Type B pancreatic cell (in vitro differentiated cells): ENCODE measurements around the gene ARID1A. TPM values are rescaled to one million over a fixed set of nuclear protein-coding genes. Genes with fewer than 3 reads are reported as not detected.
A peak's percentile ranks its signal among the peaks of the same experiment; 100 is the strongest.
"Not testable (repeated sequence)": the region's sequence is repeated elsewhere in the genome, so short reads cannot be mapped to it uniquely, and the experiment has no call there.

Source experiments
- DNase-seq: peaks from one replicate; pipeline ENCODE4 v3.0.0; 2021; ENCODE audit warnings: mixed read lengths; ENCODE audit not compliant: unreplicated experiment; ENCODE audit errors: extremely low spot score
- H3K27ac Mint-ChIP-seq: 2 replicates; pipeline ENCODE4 v1.8.0; 2021; ENCODE audit warnings: mild to moderate bottlenecking, mixed read lengths
- H3K27me3 Mint-ChIP-seq: 2 replicates; pipeline ENCODE4 v1.8.0; 2021; ENCODE audit warnings: mixed read lengths
- H3K36me3 Mint-ChIP-seq: 2 replicates; pipeline ENCODE4 v1.8.0; 2021; ENCODE audit warnings: mixed read lengths
- H3K4me1 Mint-ChIP-seq: one replicate; pipeline ENCODE4 v1.8.0; 2021; ENCODE audit warnings: mixed read lengths; ENCODE audit not compliant: unreplicated experiment
- H3K4me3 Mint-ChIP-seq: 2 replicates; pipeline ENCODE4 v1.8.0; 2021; ENCODE audit warnings: mild to moderate bottlenecking, mixed read lengths
- H3K9me3 Mint-ChIP-seq: 2 replicates; pipeline ENCODE4 v1.8.0; 2021; ENCODE audit warnings: mixed read lengths
- CTCF ChIP-seq: fragments of 200-600 bp; sonication (generic); conservative IDR thresholded peaks from 2 replicates; pipeline ENCODE4 v1.5.0; 2021; ENCODE audit warnings: antibody characterized with exemption, mild to moderate bottlenecking
- total RNA-seq: library from RNA; stranded (reverse); gene quantifications from 2 replicates; pipeline ENCODE4 v1.2.1, GENCODE V29; 2021; ENCODE audit warnings: low replicate concordance

ARID1A gene
- total RNA-seq, 1 donor from 2014 or later: 121 TPM

- H3K4me1 Mint-ChIP-seq, H3K27me3 Mint-ChIP-seq, H3K36me3 Mint-ChIP-seq, DNase-seq, H3K9me3 Mint-ChIP-seq, H3K4me3 Mint-ChIP-seq: not testable (repeated sequence)
- peak; percentile 85 for TF ChIP-seq CTCF
- H3K27ac Mint-ChIP-seq: peak overlapping the region; percentile 39
These were observed 114.3 kb downstream of the ARID1A start for GRCh38 chr1:26810105-26810504.

GRCh38 chr1:26811057-26811456, 115.2 kb downstream of the ARID1A start:
- Mint-ChIP-seq H3K27ac (no peak overlapping the region), H3K9me3 (no peaks in the 10 kb centered on the region), H3K4me1 (no peaks in the 10 kb centered on the region), H3K36me3 (no peaks in the 10 kb centered on the region), H3K27me3 (no peaks in the 10 kb centered on the region), H3K4me3 (no peak overlapping the region)
- no peak for TF ChIP-seq CTCF
- DNase-seq: no peak

- Mint-ChIP-seq H3K36me3 (no peaks in the 10 kb centered on the region), H3K27ac (peak overlapping the region; percentile 34), H3K4me3 (no peak overlapping the region), H3K9me3 (no peaks in the 10 kb centered on the region), H3K4me1 (no peaks in the 10 kb centered on the region), H3K27me3 (no peaks in the 10 kb centered on the region)
- TF ChIP-seq CTCF: no peak
- no peak for DNase-seq
These were observed 115.9 kb downstream of the ARID1A start for GRCh38 chr1:26811708-26812107.

- Mint-ChIP-seq H3K4me3 (no peak overlapping the region), H3K4me1 (no peaks in the 10 kb centered on the region), H3K27ac (no peak overlapping the region), H3K9me3 (no peaks in the 10 kb centered on the region), H3K36me3 (no peaks in the 10 kb centered on the region), H3K27me3 (no peaks in the 10 kb centered on the region)
- TF ChIP-seq CTCF: no peak
- DNase-seq: no peak
These were observed 118.6 kb downstream of the ARID1A start for GRCh38 chr1:26814377-26814776.

GRCh38 chr1:26814893-26815292, 119.1 kb downstream of the ARID1A start:
- Mint-ChIP-seq H3K27me3 (no peaks in the 10 kb centered on the region), H3K4me1 (no peaks in the 10 kb centered on the region), H3K9me3 (no peaks in the 10 kb centered on the region), H3K4me3 (no peak overlapping the region), H3K36me3 (no peaks in the 10 kb centered on the region), H3K27ac (no peak overlapping the region)
- DNase-seq: no peak
- no peak for TF ChIP-seq CTCF

GRCh38 chr1:26820784-26821269, 125.0 kb downstream of the ARID1A start:
- H3K36me3 Mint-ChIP-seq: no peaks in the 10 kb centered on the region
- no peak for TF ChIP-seq CTCF
- H3K4me1 Mint-ChIP-seq: no peaks in the 10 kb centered on the region
- H3K4me3 Mint-ChIP-seq: no peak overlapping the region
- no peaks in the 10 kb centered on the region for H3K27me3 Mint-ChIP-seq
- H3K9me3 Mint-ChIP-seq: peaks cover 5% of the 10 kb centered on the region
- no peak for DNase-seq
- H3K27ac Mint-ChIP-seq: no peak overlapping the region
